Measurements from ENCODE around the gene SV2A. TPM values are rescaled to one million over a fixed set of nuclear protein-coding genes. Genes with fewer than 3 reads are reported as not detected.

SV2A gene
- polyA plus RNA-seq, 1 donor (not counting 4 experiments of a cell fraction or from before 2014, with no cell fraction given): 0.28 TPM

DNA sequence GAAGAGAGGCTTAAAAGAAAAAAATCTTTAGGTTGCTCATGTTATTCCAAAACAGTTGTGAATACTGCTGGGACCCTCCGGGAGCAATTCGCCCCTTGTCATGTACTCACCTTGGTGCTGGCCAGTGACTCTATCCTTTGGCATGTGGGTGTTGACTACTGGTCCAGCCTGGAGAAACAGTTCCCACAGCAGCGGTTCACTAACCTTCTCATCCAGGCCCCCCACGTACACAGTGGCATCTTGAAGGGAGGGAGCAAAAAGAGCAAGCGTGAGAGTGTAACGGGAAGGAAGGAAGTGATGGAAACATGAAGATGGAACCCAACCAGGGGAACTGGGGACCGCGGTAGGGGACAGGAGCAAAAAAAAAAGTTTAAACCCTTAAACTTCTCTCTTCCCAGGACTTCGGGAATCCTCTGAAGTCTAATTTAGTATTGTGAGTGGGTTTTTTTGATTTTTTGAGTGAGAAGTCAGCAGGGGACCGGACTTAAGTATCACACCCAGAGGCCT is 9.5 kb upstream of the SV2A start:
- Histone ChIP-seq H3K9me1 (ENCODE audit: control insufficient read depth, extremely low read depth, insufficient read depth, low read length) (no peaks in the 10 kb centered on the region), H3K9me3 (ENCODE audit: control insufficient read depth, low read depth, low read length) (no peaks in the 10 kb centered on the region), H3K4me3 (ENCODE audit: control insufficient read depth in 2 of 3, extremely low read depth in 1 of 3, insufficient read depth in 2 of 3, low read depth in 1 of 3, low read length in 3 of 3) (peak overlapping the region; percentile 84 to 97 (median 94)), H4K20me1 (ENCODE audit: control insufficient read depth, extremely low read depth, insufficient read depth, low read length) (peaks cover 3% of the 10 kb centered on the region), H3K9ac (ENCODE audit: control insufficient read depth, extremely low read depth, insufficient read depth, low read length) (peak overlapping the region; percentile 91), H3K36me3 (ENCODE audit: control insufficient read depth in 2 of 2, extremely low read depth in 1 of 2, insufficient read depth in 2 of 2, low read length in 2 of 2) (peaks cover 32 to 40% of the 10 kb centered on the region in 2 experiments), H3K27me3 (ENCODE audit: control insufficient read depth, extremely low read depth, insufficient read depth, low read length) (no peaks in the 10 kb centered on the region), H3K79me2 (ENCODE audit: control insufficient read depth, insufficient read depth, low read length) (peaks cover 33% of the 10 kb centered on the region), H2AFZ (ENCODE audit: control insufficient read depth, low read length) (peak overlapping the region; percentile 79), H3K4me2 (ENCODE audit: control insufficient read depth, extremely low read depth, insufficient read depth, low read depth, low read length) (peak overlapping the region; percentile 82), H3K27ac (ENCODE audit: control insufficient read depth, insufficient read depth, low read length) (peak overlapping the region; percentile 95), H3K4me1 (ENCODE audit: control insufficient read depth, extremely low read depth, insufficient read depth, low read length) (peaks cover 32% of the 10 kb centered on the region)
- no peak for FAIRE-seq
- DNase-seq (ENCODE audit: low read depth, low spot score): no peak
- dilution Hi-C loops (cut with MboI; ENCODE audit: extremely low pct_ligation_motif_present, low sequenced_read_pairs): no loop called here
- TF ChIP-seq, protein P1, sequence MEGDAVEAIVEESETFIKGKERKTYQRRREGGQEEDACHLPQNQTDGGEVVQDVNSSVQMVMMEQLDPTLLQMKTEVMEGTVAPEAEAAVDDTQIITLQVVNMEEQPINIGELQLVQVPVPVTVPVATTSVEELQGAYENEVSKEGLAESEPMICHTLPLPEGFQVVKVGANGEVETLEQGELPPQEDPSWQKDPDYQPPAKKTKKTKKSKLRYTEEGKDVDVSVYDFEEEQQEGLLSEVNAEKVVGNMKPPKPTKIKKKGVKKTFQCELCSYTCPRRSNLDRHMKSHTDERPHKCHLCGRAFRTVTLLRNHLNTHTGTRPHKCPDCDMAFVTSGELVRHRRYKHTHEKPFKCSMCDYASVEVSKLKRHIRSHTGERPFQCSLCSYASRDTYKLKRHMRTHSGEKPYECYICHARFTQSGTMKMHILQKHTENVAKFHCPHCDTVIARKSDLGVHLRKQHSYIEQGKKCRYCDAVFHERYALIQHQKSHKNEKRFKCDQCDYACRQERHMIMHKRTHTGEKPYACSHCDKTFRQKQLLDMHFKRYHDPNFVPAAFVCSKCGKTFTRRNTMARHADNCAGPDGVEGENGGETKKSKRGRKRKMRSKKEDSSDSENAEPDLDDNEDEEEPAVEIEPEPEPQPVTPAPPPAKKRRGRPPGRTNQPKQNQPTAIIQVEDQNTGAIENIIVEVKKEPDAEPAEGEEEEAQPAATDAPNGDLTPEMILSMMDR (optimal IDR thresholded peaks at IDR 0.05 in 1 of 3, IDR thresholded peaks at IDR 0.05 in 1 of 3, conservative IDR thresholded peaks at IDR 0.05 in 1 of 3; ENCODE audit: extremely low read depth in 1 of 3, insufficient read depth in 2 of 3, low read length in 3 of 3): no peak
- TF ChIP-seq EZH2 (IDR thresholded peaks at IDR 0.05; ENCODE audit: low read length): no peak

DNA sequence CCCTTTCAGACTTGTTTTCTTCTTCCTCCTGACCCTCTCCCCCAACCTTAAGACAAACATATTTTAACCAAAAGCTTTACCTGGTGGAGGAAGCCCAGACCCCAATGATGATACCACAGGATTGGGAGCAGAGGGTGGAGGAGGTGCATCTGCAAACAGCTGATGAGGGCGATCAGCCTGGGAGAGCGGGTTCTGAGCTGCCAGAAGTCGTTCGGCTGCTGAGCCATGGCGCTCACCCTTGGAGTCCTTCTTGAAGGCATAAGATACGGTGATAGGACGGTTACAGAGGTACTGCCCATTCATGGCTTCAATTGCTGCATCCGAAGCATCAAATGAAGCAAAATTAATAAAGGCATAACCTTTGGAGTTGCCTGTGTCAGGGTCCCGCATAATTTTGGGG is 8.7 kb upstream of the SV2A start:
- Histone ChIP-seq H3K79me2 (ENCODE audit: control insufficient read depth, insufficient read depth, low read length) (peaks cover 33% of the 10 kb centered on the region), H3K4me2 (ENCODE audit: control insufficient read depth, extremely low read depth, insufficient read depth, low read depth, low read length) (peak overlapping the region; percentile 82), H3K4me3 (ENCODE audit: control insufficient read depth in 2 of 3, extremely low read depth in 1 of 3, insufficient read depth in 2 of 3, low read depth in 1 of 3, low read length in 3 of 3) (peak overlapping the region in 1 of 3 experiments; percentile 97), H3K27me3 (ENCODE audit: control insufficient read depth, extremely low read depth, insufficient read depth, low read length) (no peaks in the 10 kb centered on the region), H3K9ac (ENCODE audit: control insufficient read depth, extremely low read depth, insufficient read depth, low read length) (no peak overlapping the region), H3K4me1 (ENCODE audit: control insufficient read depth, extremely low read depth, insufficient read depth, low read length) (peaks cover 26% of the 10 kb centered on the region), H3K9me3 (ENCODE audit: control insufficient read depth, low read depth, low read length) (no peaks in the 10 kb centered on the region), H3K27ac (ENCODE audit: control insufficient read depth, insufficient read depth, low read length) (no peak overlapping the region), H3K9me1 (ENCODE audit: control insufficient read depth, extremely low read depth, insufficient read depth, low read length) (no peaks in the 10 kb centered on the region), H2AFZ (ENCODE audit: control insufficient read depth, low read length) (no peak overlapping the region), H3K36me3 (ENCODE audit: control insufficient read depth in 2 of 2, extremely low read depth in 1 of 2, insufficient read depth in 2 of 2, low read length in 2 of 2) (peaks cover 31 to 40% of the 10 kb centered on the region in 2 experiments), H4K20me1 (ENCODE audit: control insufficient read depth, extremely low read depth, insufficient read depth, low read length) (peaks cover 3% of the 10 kb centered on the region)
- dilution Hi-C loops (cut with MboI; ENCODE audit: extremely low pct_ligation_motif_present, low sequenced_read_pairs): no loop called here
- TF ChIP-seq, protein P1 (optimal IDR thresholded peaks at IDR 0.05 in 1 of 3, IDR thresholded peaks at IDR 0.05 in 1 of 3, conservative IDR thresholded peaks at IDR 0.05 in 1 of 3; ENCODE audit: extremely low read depth in 1 of 3, insufficient read depth in 2 of 3, low read length in 3 of 3): no peak
- no peak for TF ChIP-seq EZH2 (IDR thresholded peaks at IDR 0.05; ENCODE audit: low read length)
- DNase-seq (ENCODE audit: low read depth, low spot score) (no peak), FAIRE-seq (no peak)

Data from keratinocyte (primary cell).